Measurements from ENCODE around the gene B3GALT2. TPM values are rescaled to one million over a fixed set of nuclear protein-coding genes. Genes with fewer than 3 reads are reported as not detected.

Gene B3GALT2
- total and polyA plus RNA-seq, 2 donors (not counting 3 experiments of a cell fraction or from before 2014, with no cell fraction given), result not detected

DNA sequence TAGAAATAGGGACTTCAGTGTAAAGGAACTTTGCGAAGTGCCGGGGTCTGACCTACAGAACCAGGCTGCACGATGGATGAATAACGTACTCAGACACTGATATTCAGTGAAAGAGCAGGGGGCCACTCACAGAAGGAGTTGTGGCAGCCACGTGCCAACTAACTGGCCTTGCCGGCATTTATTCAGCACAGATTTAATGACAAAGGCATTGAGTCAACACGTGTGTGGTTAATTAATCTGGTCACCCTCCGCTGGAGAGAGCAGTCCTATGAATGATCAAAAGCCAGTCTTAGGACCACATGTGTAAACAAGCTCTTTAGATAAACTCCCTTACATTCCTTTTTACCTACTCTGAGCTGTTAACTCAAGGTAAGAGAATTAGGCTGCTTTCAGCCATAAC is 6.2 kb upstream of the B3GALT2 start:
- Histone ChIP-seq H3K27ac (ENCODE audit: insufficient read depth, low read depth, low read length) (no peak overlapping the region), H3K27me3 (ENCODE audit: control insufficient read depth in 2 of 2, insufficient read depth in 2 of 2, low read length in 2 of 2) (no peaks in the 10 kb centered on the region), H3K4me2 (ENCODE audit: insufficient read depth, low read length) (no peak overlapping the region), H3K9me1 (replicated peaks; ENCODE audit: control insufficient read depth, extremely low read depth, insufficient read depth, low read length) (no peaks in the 10 kb centered on the region), H3K36me3 (ENCODE audit: control insufficient read depth in 2 of 2, extremely low read depth in 1 of 2, insufficient read depth in 2 of 2, low read length in 2 of 2) (no peaks in the 10 kb centered on the region), H4K20me1 (replicated peaks; ENCODE audit: control insufficient read depth, extremely low read depth, insufficient read depth, low read length) (peaks cover 9% of the 10 kb centered on the region), H3K4me1 (ENCODE audit: control insufficient read depth, extremely low read depth, insufficient read depth, low read length) (no peaks in the 10 kb centered on the region), H3K9me3 (replicated peaks; ENCODE audit: control insufficient read depth, insufficient read depth, low read length) (no peaks in the 10 kb centered on the region), H2AFZ (ENCODE audit: low read depth, low read length) (no peak overlapping the region), H3K79me2 (ENCODE audit: control insufficient read depth, insufficient read depth, low read length) (peaks cover 41% of the 10 kb centered on the region), H3K9ac (replicated peaks; ENCODE audit: extremely low read depth, insufficient read depth, low read length) (no peak overlapping the region), H3K4me3 (replicated peaks in 1 of 3; ENCODE audit: insufficient read depth in 1 of 3, low read depth in 1 of 3, low read length in 3 of 3) (no peak overlapping the region)
- dilution Hi-C loops (cut with MboI; ENCODE audit: extremely low pct_ligation_motif_present, low sequenced_read_pairs) (no loop called here), intact Hi-C loops (cut with micrococcal nuclease) (no loop called here)
- BruUV-seq (replicated peaks), result no TSS peak
- TF ChIP-seq GATA2 (IDR thresholded peaks at IDR 0.05; ENCODE audit: insufficient read depth, insufficient read length, low read depth, low read length), result no peak
- TF ChIP-seq, protein P1, sequence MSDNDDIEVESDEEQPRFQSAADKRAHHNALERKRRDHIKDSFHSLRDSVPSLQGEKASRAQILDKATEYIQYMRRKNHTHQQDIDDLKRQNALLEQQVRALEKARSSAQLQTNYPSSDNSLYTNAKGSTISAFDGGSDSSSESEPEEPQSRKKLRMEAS (IDR thresholded peaks at IDR 0.05; ENCODE audit: insufficient read depth, insufficient read length), result no peak
- TF ChIP-seq, protein P2, sequence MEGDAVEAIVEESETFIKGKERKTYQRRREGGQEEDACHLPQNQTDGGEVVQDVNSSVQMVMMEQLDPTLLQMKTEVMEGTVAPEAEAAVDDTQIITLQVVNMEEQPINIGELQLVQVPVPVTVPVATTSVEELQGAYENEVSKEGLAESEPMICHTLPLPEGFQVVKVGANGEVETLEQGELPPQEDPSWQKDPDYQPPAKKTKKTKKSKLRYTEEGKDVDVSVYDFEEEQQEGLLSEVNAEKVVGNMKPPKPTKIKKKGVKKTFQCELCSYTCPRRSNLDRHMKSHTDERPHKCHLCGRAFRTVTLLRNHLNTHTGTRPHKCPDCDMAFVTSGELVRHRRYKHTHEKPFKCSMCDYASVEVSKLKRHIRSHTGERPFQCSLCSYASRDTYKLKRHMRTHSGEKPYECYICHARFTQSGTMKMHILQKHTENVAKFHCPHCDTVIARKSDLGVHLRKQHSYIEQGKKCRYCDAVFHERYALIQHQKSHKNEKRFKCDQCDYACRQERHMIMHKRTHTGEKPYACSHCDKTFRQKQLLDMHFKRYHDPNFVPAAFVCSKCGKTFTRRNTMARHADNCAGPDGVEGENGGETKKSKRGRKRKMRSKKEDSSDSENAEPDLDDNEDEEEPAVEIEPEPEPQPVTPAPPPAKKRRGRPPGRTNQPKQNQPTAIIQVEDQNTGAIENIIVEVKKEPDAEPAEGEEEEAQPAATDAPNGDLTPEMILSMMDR (IDR thresholded peaks at IDR 0.05; ENCODE audit: extremely low read depth in 1 of 2, insufficient read depth in 1 of 2, low read depth in 1 of 2, low read length in 2 of 2), result no peak
- no peak for TF ChIP-seq POLR2AphosphoS5 (IDR thresholded peaks at IDR 0.05; ENCODE audit: insufficient read depth, low read depth, low read length)
- no peak for TF ChIP-seq POLR2A (IDR thresholded peaks at IDR 0.05; ENCODE audit: low read depth, low read length)
- no peak for TF ChIP-seq EZH2 (IDR thresholded peaks at IDR 0.05; ENCODE audit: borderline replicate concordance, low read depth, low read length, severe bottlenecking)
- no peak for TF ChIP-seq MYC (IDR thresholded peaks at IDR 0.05; ENCODE audit: low read depth, low read length)
- TF ChIP-seq JUN (IDR thresholded peaks at IDR 0.05; ENCODE audit: borderline replicate concordance, insufficient read depth, insufficient read length, low read depth), result no peak
- no peak for TF ChIP-seq FOS (IDR thresholded peaks at IDR 0.05; ENCODE audit: borderline replicate concordance, insufficient read depth, low read length)
- ChIA-PET CTCF (interaction anchor here (1.0 to 1.6 kb wide), 2 partner anchors 9 to 28 kb away, joined by 3 to 4 read pairs; no protein-coding TSS in a partner anchor), POLR2A (no interaction called here)
- DNase-seq (ENCODE audit: low read depth, low spot score) (no peak), FAIRE-seq (no peak)

Measured in endothelial cell of umbilical vein (primary cell).